ENCODE data around the gene SLAIN1. TPM values are rescaled to one million over a fixed set of nuclear protein-coding genes. Genes with fewer than 3 reads are reported as not detected.
A peak's percentile ranks its signal among the peaks of the same experiment; 100 is the strongest.
"Not testable (repeated sequence)": the region's sequence is repeated elsewhere in the genome, so short reads cannot be mapped to it uniquely, and the experiment has no call there.

SLAIN1 gene
- 10 to 100 TPM in 1 of 4 donors, 1 to 10 TPM in 3; 1.5 to 33.0 (median 3.8) TPM for total RNA-seq

DNA sequence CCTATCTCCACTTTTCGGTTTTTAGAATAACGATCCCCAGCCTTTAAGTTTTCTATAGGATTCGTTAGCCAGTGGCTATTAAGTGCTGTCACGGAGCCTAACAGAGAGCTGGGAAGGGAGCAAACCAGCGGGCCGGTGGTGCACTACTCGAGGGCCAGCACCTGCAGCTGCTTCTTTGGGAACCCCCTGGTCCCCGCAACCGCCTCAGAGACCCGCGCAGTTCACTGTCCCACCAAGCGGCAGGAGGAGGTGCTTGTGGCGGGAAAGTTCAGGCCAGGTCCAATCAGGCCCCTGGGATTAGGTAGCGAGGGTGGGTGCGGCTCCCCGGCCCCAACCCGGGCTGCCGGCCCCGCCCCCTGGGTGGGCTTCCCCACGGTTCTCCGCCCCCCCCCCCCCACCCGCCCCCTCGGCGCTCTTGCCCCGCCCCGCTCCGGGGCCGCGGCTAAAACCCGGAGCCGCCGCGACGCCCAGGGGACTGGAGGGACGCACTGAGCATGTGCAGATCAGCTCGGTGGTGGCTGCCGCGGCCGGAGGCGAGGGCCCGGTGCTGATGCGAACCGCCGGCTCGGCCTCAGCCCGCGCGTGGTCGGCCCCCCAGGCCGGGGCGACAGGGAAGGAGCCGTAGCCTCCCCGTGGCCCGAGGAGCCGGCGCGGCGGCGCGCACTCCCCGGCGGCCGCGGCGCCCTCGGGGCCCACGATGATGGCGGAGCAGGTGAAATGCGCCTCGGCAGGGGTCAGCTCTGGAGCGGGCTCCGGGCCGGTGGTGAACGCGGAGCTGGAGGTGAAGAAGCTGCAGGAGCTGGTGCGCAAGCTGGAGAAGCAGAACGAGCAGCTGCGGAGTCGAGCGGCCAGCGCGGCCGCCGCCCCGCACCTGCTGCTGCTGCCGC, at the start of gene SLAIN1:
SLAIN1 (plus strand) TSS at position 471 of the 887 bp plus-strand sequence; CDS start at position 698, 227 bp downstream.
- H3K4me1 ChIP-seq: peaks cover 0 to 4% (median 0%) of the 10 kb centered on the region in 4 donors
- DNase-seq: peak; percentile 76 to 92 (median 87)
- H3K4me3 ChIP-seq: peak within 1 kb of the TSS; percentile 71 to 92 (median 80)
- no peaks in the 10 kb centered on the region for H3K36me3 ChIP-seq
- H3K27me3 ChIP-seq: peaks cover 0 to 7% of the 10 kb centered on the region in 2 donors
- no peaks in the 10 kb centered on the region for H3K9me3 ChIP-seq
- H3K27ac ChIP-seq: peak within 1 kb of the TSS; percentile 38 to 80 (median 48)
- no peak for TF ChIP-seq POLR2A (IDR thresholded peaks at IDR 0.05)
- TF ChIP-seq, protein P1, sequence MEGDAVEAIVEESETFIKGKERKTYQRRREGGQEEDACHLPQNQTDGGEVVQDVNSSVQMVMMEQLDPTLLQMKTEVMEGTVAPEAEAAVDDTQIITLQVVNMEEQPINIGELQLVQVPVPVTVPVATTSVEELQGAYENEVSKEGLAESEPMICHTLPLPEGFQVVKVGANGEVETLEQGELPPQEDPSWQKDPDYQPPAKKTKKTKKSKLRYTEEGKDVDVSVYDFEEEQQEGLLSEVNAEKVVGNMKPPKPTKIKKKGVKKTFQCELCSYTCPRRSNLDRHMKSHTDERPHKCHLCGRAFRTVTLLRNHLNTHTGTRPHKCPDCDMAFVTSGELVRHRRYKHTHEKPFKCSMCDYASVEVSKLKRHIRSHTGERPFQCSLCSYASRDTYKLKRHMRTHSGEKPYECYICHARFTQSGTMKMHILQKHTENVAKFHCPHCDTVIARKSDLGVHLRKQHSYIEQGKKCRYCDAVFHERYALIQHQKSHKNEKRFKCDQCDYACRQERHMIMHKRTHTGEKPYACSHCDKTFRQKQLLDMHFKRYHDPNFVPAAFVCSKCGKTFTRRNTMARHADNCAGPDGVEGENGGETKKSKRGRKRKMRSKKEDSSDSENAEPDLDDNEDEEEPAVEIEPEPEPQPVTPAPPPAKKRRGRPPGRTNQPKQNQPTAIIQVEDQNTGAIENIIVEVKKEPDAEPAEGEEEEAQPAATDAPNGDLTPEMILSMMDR (IDR thresholded peaks at IDR 0.05): no peak

DNA sequence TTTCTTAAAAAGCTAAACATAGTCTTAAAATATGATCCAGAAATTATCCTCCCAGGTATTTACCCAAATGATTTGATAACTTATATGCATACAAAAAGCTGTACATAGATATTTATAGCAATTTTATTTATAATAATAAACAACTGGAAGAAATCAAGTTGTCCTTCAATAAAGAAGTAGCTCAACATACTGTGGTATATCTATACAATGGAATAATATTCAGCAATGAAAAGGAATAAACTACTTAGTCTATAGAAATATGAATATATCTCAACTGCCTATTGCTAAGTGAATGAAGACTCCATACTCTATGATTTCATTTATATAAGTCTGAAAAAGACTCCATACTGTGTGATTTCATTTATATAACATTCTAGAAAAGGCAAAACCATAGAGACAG, 47.1 kb upstream of the SLAIN1 start:
- Histone ChIP-seq H3K27me3 (no peaks in the 10 kb centered on the region), H3K9me3 (no peaks in the 10 kb centered on the region), H3K4me1 (no peaks in the 10 kb centered on the region), H3K36me3 (no peaks in the 10 kb centered on the region), H3K4me3 (no peak overlapping the region), H3K27ac (no peak overlapping the region)
- TF ChIP-seq, protein P1 (IDR thresholded peaks at IDR 0.05): no peak
- no peak for TF ChIP-seq POLR2A (IDR thresholded peaks at IDR 0.05)
- no peak for DNase-seq

DNA sequence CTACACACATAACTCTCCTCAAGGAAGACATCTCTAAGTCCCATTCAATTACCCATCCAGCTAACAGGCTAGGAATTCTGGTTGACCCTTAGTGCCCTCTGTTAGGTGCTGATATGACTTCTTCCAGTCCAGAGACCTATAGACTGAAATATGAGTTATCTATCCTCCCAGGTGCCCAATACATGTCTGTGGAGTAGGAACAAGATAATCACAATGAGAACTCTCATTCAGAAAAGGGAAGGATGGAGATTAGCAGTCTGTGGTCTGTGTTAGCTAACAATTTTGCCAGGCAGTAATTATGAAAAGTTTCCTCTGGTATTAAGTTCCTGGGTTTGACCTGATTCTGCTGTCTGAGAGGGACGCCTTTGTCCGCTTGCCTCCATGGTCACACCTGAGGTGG, 44.2 kb upstream of the SLAIN1 start:
- TF ChIP-seq POLR2A (IDR thresholded peaks at IDR 0.05): no peak
- TF ChIP-seq, protein P1 (IDR thresholded peaks at IDR 0.05): no peak
- no peak overlapping the region for H3K4me3 ChIP-seq
- H3K36me3 ChIP-seq: no peaks in the 10 kb centered on the region

DNA sequence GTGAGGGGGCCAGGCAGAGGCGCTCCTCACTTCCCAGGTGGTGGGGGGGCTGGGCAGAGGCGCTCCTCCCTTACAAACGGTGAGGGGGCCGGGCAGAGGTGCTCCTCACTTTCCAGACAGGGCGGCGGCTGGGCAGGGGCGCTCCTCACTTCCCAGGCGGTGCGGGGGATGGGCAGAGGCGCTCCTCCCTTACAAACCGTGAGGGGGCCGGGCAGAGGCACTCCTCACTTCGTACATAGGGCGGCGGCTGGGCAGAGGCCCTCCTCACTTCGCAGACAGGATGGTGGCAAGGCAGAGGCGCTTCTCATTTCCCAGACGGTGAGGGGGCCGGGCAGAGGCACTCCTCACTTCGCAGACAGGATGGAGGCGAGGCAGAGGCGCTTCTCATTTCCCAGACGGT, 37.5 kb upstream of the SLAIN1 start:
- DNase-seq, H3K36me3 ChIP-seq, H3K9me3 ChIP-seq, H3K4me3 ChIP-seq, H3K4me1 ChIP-seq, H3K27me3 ChIP-seq, H3K27ac ChIP-seq: not testable (repeated sequence)

More for the DNA sequence above, 44.2 kb upstream of the SLAIN1 start:
- no peak overlapping the region for H3K27ac ChIP-seq
- H3K9me3 ChIP-seq: no peaks in the 10 kb centered on the region
- no peaks in the 10 kb centered on the region for H3K4me1 ChIP-seq
- no peak for DNase-seq
- H3K27me3 ChIP-seq: no peaks in the 10 kb centered on the region

DNA sequence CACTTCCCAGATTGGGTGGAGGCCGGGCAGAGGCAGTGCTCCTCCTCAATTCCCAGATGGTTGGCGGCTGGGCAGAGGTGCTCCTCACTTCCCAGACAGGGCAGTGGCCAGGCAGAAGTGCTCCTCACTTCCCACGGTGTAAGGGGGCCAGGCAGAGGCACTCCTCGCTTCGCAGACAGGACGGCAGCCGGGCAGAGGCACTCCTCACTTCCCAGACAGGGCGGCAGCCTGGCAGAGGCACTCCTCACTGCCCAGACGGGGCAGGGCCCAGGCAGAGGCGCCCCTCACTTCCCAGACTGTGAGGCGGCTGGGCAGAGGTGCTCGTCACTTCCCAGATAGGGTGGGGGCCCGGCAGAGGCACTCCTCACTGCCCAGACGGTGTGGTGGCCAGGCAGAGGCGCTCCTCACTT, 36.6 kb upstream of the SLAIN1 start:
- Histone ChIP-seq H3K4me1 (no peaks in the 10 kb centered on the region), H3K27ac (no peak overlapping the region), H3K4me3 (no peak overlapping the region), H3K36me3 (no peaks in the 10 kb centered on the region), H3K9me3 (no peaks in the 10 kb centered on the region), H3K27me3 (no peaks in the 10 kb centered on the region)
- TF ChIP-seq, protein P1 (IDR thresholded peaks at IDR 0.05): no peak
- no peak for TF ChIP-seq POLR2A (IDR thresholded peaks at IDR 0.05)
- no peak for DNase-seq

DNA sequence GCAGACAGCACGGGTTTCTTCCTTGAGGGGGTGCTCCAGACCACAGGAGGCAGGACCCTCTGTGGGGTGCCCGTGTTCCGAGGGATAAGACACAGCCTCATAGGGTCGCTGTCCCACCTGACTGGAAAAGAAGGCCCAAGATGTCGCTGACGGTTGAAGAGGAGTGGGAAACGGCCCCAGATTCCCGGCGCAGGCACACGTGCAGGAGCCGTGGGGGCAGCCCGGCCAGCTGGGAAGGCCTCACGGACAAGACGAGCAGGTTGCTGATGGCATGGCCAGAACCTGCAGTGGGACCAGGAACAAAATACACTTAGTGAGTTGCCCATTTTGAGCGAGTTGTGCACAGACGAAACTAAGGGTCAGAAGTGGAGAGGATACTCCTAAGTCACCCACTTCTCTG, 35.2 kb upstream of the SLAIN1 start:
- not testable (repeated sequence) for DNase-seq

DNA sequence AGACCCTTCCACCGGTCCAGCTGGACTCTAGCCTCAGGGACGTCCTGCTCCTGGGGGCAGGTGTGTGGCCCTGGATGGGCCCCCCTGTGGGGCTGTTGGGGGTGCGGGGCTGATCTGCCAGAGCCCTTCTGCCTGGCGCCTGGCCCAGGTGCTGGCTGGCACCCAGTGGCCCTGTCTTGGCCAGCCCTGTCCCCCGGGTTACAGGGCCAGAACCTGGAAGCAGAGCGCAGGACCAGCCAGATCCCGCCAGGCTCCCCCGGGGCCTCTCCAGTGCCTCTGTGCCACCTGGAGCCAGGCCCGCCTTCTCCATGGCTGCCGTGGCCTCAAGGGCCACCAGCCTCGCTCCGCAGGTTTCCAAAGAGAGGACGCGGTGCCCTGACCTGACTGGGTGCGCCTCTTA, 34.7 kb upstream of the SLAIN1 start:
- not testable (repeated sequence) for H3K36me3 ChIP-seq, H3K27me3 ChIP-seq, H3K9me3 ChIP-seq, H3K27ac ChIP-seq, H3K4me3 ChIP-seq, H3K4me1 ChIP-seq, DNase-seq

More for the DNA sequence above, 35.2 kb upstream of the SLAIN1 start:
- not testable (repeated sequence) for H3K4me1 ChIP-seq, H3K36me3 ChIP-seq, H3K27ac ChIP-seq, H3K27me3 ChIP-seq, H3K9me3 ChIP-seq, H3K4me3 ChIP-seq

All from Peyer's patch (tissue), 4 donors.